ENCODE measurements around the gene KIAA1191. TPM values are rescaled to one million over a fixed set of nuclear protein-coding genes. Genes with fewer than 3 reads are reported as not detected.
A peak's percentile ranks its signal among the peaks of the same experiment; 100 is the strongest.
"Not testable (repeated sequence)": the region's sequence is repeated elsewhere in the genome, so short reads cannot be mapped to it uniquely, and the experiment has no call there.

Gene KIAA1191
- total and polyA plus RNA-seq, 4 donors: 83.6 to 181 (median 132) TPM

GRCh38 chr5:176320577-176320976 is 41.0 kb downstream of the KIAA1191 start:
- no peak for DNase-seq (ENCODE audit: low read depth in 4 of 6, low spot score in 6 of 6)
- no peak overlapping the region for H3K27ac ChIP-seq (ENCODE audit: low read depth, low read length)
- WGBS (ENCODE audit: insufficient coverage): no CpG with 5 or more reads among the region's 3 CpGs

GRCh38 chr5:176319827-176320554 is 41.6 kb downstream of the KIAA1191 start:
- WGBS (ENCODE audit: insufficient coverage): 95% methylated on average over 7 of the region's 9 CpGs
- Histone ChIP-seq H3K9me3 (ENCODE audit: control insufficient read depth, insufficient read depth, low read length) (no peaks in the 10 kb centered on the region), H3K4me1 (ENCODE audit: control insufficient read depth, insufficient read depth, low read length) (no peaks in the 10 kb centered on the region), H3K27ac (ENCODE audit: low read depth, low read length) (no peak overlapping the region), H3K4me3 (ENCODE audit: low read depth, low read length) (no peak overlapping the region), H3K27me3 (ENCODE audit: control insufficient read depth, insufficient read depth, low read length) (no peaks in the 10 kb centered on the region), H3K36me3 (ENCODE audit: control insufficient read depth, insufficient read depth, low read length) (peaks cover 16% of the 10 kb centered on the region)
- no peak for DNase-seq (ENCODE audit: low read depth in 4 of 6, low spot score in 6 of 6)

More at GRCh38 chr5:176320577-176320976, 41.0 kb downstream of the KIAA1191 start:
- H3K27me3 ChIP-seq (ENCODE audit: control insufficient read depth, insufficient read depth, low read length): no peaks in the 10 kb centered on the region
- no peaks in the 10 kb centered on the region for H3K9me3 ChIP-seq (ENCODE audit: control insufficient read depth, insufficient read depth, low read length)
- H3K36me3 ChIP-seq (ENCODE audit: control insufficient read depth, insufficient read depth, low read length): peaks cover 16% of the 10 kb centered on the region
- no peaks in the 10 kb centered on the region for H3K4me1 ChIP-seq (ENCODE audit: control insufficient read depth, insufficient read depth, low read length)
- no peak overlapping the region for H3K4me3 ChIP-seq (ENCODE audit: low read depth, low read length)

DNA sequence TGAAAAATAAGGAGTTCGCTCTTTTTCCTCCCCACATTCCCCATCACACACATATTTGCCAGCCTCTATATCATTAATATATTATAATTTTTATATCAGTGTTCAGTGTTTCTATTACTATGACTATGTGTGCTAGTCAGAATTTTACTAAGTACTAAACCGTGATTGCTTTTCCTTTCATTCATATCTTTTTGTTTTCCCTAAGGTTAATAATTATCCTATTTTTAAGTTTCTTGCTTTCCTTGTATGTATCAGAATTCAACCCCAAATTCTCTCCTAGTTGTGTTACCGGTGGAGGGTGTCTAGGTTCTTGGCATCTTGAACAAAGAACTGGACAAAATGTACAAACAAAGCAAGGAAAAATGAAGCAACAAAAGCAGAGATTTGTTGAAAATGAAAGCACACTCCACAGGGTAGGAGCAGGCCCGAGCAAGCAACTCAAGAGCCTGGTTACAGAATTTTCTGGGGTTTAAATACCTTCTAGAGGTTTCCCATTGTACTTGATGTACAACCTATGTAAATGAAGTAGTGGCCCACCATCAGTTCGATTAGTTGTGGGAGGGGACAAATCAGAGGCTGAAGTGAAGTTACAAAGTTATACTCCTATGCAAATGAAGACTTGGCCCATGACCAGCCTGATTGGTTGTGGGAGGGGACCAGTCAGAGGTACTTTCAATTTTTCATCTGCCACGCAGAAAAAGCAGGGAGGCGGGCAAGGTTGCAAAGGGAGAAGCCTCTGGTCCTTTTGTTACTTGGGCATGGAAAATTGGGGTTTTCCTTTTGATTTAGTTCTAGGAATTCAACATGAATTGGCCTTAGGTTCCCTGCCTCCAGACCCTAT is 43.8 kb downstream of the KIAA1191 start:
- peaks cover 14% of the 10 kb centered on the region for H3K36me3 ChIP-seq (ENCODE audit: control insufficient read depth, insufficient read depth, low read length)
- no peaks in the 10 kb centered on the region for H3K9me3 ChIP-seq (ENCODE audit: control insufficient read depth, insufficient read depth, low read length)
- H3K27ac ChIP-seq (ENCODE audit: low read depth, low read length): no peak overlapping the region
- H3K27me3 ChIP-seq (ENCODE audit: control insufficient read depth, insufficient read depth, low read length): no peaks in the 10 kb centered on the region
- 67% methylated on average over 4 of the region's 7 CpGs for WGBS (ENCODE audit: insufficient coverage)
- DNase-seq (ENCODE audit: low read depth in 4 of 6, low spot score in 6 of 6): no peak
- H3K4me3 ChIP-seq (ENCODE audit: low read depth, low read length): no peak overlapping the region
- no peaks in the 10 kb centered on the region for H3K4me1 ChIP-seq (ENCODE audit: control insufficient read depth, insufficient read depth, low read length)

DNA sequence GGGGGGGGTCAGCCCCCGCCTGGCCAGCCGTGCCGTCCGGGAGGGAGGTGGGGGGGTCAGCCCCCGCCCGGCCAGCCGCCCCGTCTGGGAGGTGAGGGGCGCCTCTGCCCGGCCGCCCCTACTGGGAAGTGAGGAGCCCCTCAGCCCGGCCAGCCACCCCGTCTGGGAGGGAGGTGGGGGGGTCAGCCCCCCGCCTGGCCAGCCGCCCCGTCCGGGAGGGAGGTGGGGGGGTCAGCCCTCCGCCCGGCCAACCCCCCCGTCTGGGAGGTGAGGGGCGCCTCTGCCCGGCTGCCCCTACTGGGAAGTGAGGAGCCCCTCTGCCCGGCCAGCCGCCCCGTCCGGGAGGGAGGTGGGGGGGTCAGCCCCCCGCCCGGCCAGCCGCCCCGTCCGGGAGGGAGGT is 56.2 kb downstream of the KIAA1191 start:
- H3K27me3 ChIP-seq (ENCODE audit: control insufficient read depth, insufficient read depth, low read length); DNase-seq (ENCODE audit: low read depth in 4 of 6, low spot score in 6 of 6); H3K27ac ChIP-seq (ENCODE audit: low read depth, low read length); H3K4me1 ChIP-seq (ENCODE audit: control insufficient read depth, insufficient read depth, low read length); H3K4me3 ChIP-seq (ENCODE audit: low read depth, low read length); H3K9me3 ChIP-seq (ENCODE audit: control insufficient read depth, insufficient read depth, low read length): not testable (repeated sequence)
- no CpG with 5 or more reads among the region's 31 CpGs for WGBS (ENCODE audit: insufficient coverage)
- H3K36me3 ChIP-seq (ENCODE audit: control insufficient read depth, insufficient read depth, low read length): peaks cover 12% of the 10 kb centered on the region

Small RNAs within 50 kb of the gene (small RNA-seq; reads per million reads assigned to genes)
- 1.3 reads per million, percentile 84 among the genes with 10 or more reads in this experiment for gene MIR1271 (ENCODE audit: low replicate concordance)

Other genes with a start within 250 kb of the KIAA1191 start
- gene SIMC1, start 123.3 kb downstream of the KIAA1191 start, total RNA-seq: 10 to 100 TPM; 12.7 to 20.1 TPM
- 10 to 100 TPM; 25.2 to 29.2 TPM for gene SIMC1, start 123.3 kb downstream of the KIAA1191 start, polyA plus RNA-seq (ENCODE audit: insufficient read length in 2 of 2)
- 10 to 100 TPM; 22.6 to 27.2 TPM for gene ARL10, start 3.7 kb upstream of the KIAA1191 start, total RNA-seq
- 10 to 100 TPM; 31.3 to 39.3 TPM for gene ARL10, start 3.7 kb upstream of the KIAA1191 start, polyA plus RNA-seq (ENCODE audit: insufficient read length in 2 of 2)
- gene NOP16, start 26.8 kb upstream of the KIAA1191 start, total RNA-seq: 1 to 10 TPM; 5.2 to 9.9 TPM
- 10 to 100 TPM; 32.7 to 35.8 TPM for gene NOP16, start 26.8 kb upstream of the KIAA1191 start, polyA plus RNA-seq (ENCODE audit: insufficient read length in 2 of 2)
- 100 to 1,000 TPM in 1 of 2 donors, 10 to 100 TPM in 1; 39.8 to 152 TPM for gene HIGD2A, start 27.0 kb upstream of the KIAA1191 start, total RNA-seq
- gene HIGD2A, start 27.0 kb upstream of the KIAA1191 start, polyA plus RNA-seq (ENCODE audit: insufficient read length in 2 of 2): 100 to 1,000 TPM; 134 to 135 TPM
- 100 to 1,000 TPM in 1 of 2 donors, 10 to 100 TPM in 1; 70.8 to 141 TPM for gene CLTB, start 54.8 kb upstream of the KIAA1191 start, total RNA-seq
- gene CLTB, start 54.8 kb upstream of the KIAA1191 start, polyA plus RNA-seq (ENCODE audit: insufficient read length in 2 of 2): 100 to 1,000 TPM; 179 to 191 TPM
- 10 to 100 TPM; 43.5 to 50.9 TPM for gene FAF2, start 86.6 kb upstream of the KIAA1191 start, total RNA-seq
- 10 to 100 TPM; 38.0 to 40.3 TPM for gene FAF2, start 86.6 kb upstream of the KIAA1191 start, polyA plus RNA-seq (ENCODE audit: insufficient read length in 2 of 2)
- 10 to 100 TPM in 1 of 2 donors, 1 to 10 TPM in 1; 8.1 to 19.2 TPM for gene RNF44, start 175.6 kb upstream of the KIAA1191 start, total RNA-seq
- gene RNF44, start 175.6 kb upstream of the KIAA1191 start, polyA plus RNA-seq (ENCODE audit: insufficient read length in 2 of 2): 10 to 100 TPM; 62.9 to 74.9 TPM
- under 1 TPM; 0.20 to 0.55 TPM for gene CDHR2, start 187.6 kb upstream of the KIAA1191 start, total RNA-seq
- gene CDHR2, start 187.6 kb upstream of the KIAA1191 start, polyA plus RNA-seq (ENCODE audit: insufficient read length in 2 of 2): 10 to 100 TPM; 21.2 to 23.0 TPM
- gene GPRIN1, start 248.4 kb upstream of the KIAA1191 start, total RNA-seq: 10 to 100 TPM; 14.7 to 25.2 TPM
- gene GPRIN1, start 248.4 kb upstream of the KIAA1191 start, polyA plus RNA-seq (ENCODE audit: insufficient read length in 2 of 2): 10 to 100 TPM; 60.6 to 62.4 TPM